GM23338 (cell line): ENCODE measurements around the gene CXCL16. TPM values are rescaled to one million over a fixed set of nuclear protein-coding genes. Genes with fewer than 3 reads are reported as not detected.

Experiments used
- ATAC-seq: fragments of 200-7000 bp; cut with Tn5 transposase; 3 replicates; pipeline ENCODE4 v1.9.1; 2020
- DNase-seq: peaks from one replicate; pipeline ENCODE4 v3.0.0-alpha.2; 2015; ENCODE audit warnings: low spot score
- H2AFZ ChIP-seq: fragments of 200-600 bp; sonication (generic); 2 replicates; pipeline ENCODE4 v1.8.0; 2016; ENCODE audit warnings: antibody characterized with exemption, mild to moderate bottlenecking, moderate library complexity
- H3F3A ChIP-seq: fragments of 200-600 bp; sonication (generic); replicated peaks from 2 replicates; pipeline ENCODE4 v1.8.0; 2017; ENCODE audit warnings: antibody characterized with exemption, mixed run types, low read depth
- H3K27ac ChIP-seq: fragments of 200-600 bp; sonication (generic); 2 replicates; pipeline ENCODE4 v1.6.1; 2016; ENCODE audit warnings: low read depth
- H3K27me3 ChIP-seq: fragments of 200-600 bp; sonication (generic); 2 replicates; pipeline ENCODE4 v1.8.0; 2016; ENCODE audit warnings: mild to moderate bottlenecking, mixed run types, moderate library complexity; ENCODE audit not compliant: insufficient read depth
- H3K36me3 ChIP-seq: fragments of 200-600 bp; sonication (generic); 2 replicates; pipeline ENCODE4 v1.8.0; 2016; ENCODE audit warnings: mild to moderate bottlenecking; ENCODE audit not compliant: insufficient read depth
- H3K4me1 ChIP-seq: fragments of 200-600 bp; sonication (generic); 2 replicates; pipeline ENCODE4 v1.8.0; 2016; ENCODE audit warnings: mild to moderate bottlenecking, moderate library complexity; ENCODE audit not compliant: insufficient read depth
- H3K4me2 ChIP-seq: fragments of 200-600 bp; sonication (generic); 2 replicates; pipeline ENCODE4 v1.7.1; 2017; ENCODE audit warnings: mixed run types
- H3K4me3 ChIP-seq: fragments of 200-600 bp; sonication (generic); 2 replicates; pipeline ENCODE4 v1.6.1; 2016; ENCODE audit warnings: mixed run types
- H3K79me2 ChIP-seq: fragments of 200-600 bp; sonication (generic); replicated peaks from 2 replicates; pipeline ENCODE4 v1.8.0; 2017; ENCODE audit warnings: mild to moderate bottlenecking; ENCODE audit not compliant: insufficient read depth
- H3K9me2 ChIP-seq: fragments of 200-600 bp; sonication (generic); 2 replicates; pipeline ENCODE4 v1.8.0; 2017; ENCODE audit not compliant: insufficient read depth
- H4K20me1 ChIP-seq: fragments of 200-600 bp; sonication (generic); replicated peaks from 2 replicates; pipeline ENCODE4 v1.8.0; 2017; ENCODE audit warnings: mild to moderate bottlenecking; ENCODE audit not compliant: insufficient read depth
- H3K27ac Mint-ChIP-seq: 2 replicates; pipeline ENCODE4 v1.8.0; 2020; ENCODE audit warnings: inconsistent platforms, mild to moderate bottlenecking, moderate library complexity, mixed read lengths
- H3K27me3 Mint-ChIP-seq: 3 replicates; pipeline ENCODE4 v1.8.0; 2022; ENCODE audit warnings: low read depth, mild to moderate bottlenecking, moderate library complexity, mixed read lengths, inconsistent platforms; ENCODE audit not compliant: insufficient read depth, poor library complexity
- H3K36me3 Mint-ChIP-seq: 3 replicates; pipeline ENCODE4 v1.8.0; 2021; ENCODE audit warnings: low read depth, mild to moderate bottlenecking, inconsistent platforms, moderate library complexity, mixed read lengths
- H3K4me1 Mint-ChIP-seq: 3 replicates; pipeline ENCODE4 v1.8.0; 2020; ENCODE audit warnings: mild to moderate bottlenecking, inconsistent platforms, mixed read lengths
- H3K4me3 Mint-ChIP-seq: 3 replicates; pipeline ENCODE4 v1.8.0; 2021; ENCODE audit warnings: moderate library complexity, mild to moderate bottlenecking, inconsistent platforms, mixed read lengths
- H3K9me3 Mint-ChIP-seq: 3 replicates; pipeline ENCODE4 v1.8.0; 2020; ENCODE audit warnings: moderate library complexity, mild to moderate bottlenecking, inconsistent platforms, mixed read lengths
- ETS1 ChIP-seq: IDR thresholded peaks from 2 replicates; pipeline ENCODE4 v1.6.1; 2016; ENCODE audit warnings: antibody characterized with exemption
- EZH2 ChIP-seq: fragments of 200-600 bp; sonication (generic); IDR thresholded peaks from one replicate; pipeline ENCODE4 v1.8.0; 2017; ENCODE audit warnings: antibody characterized with exemption, mild to moderate bottlenecking, low read depth; ENCODE audit not compliant: unreplicated experiment
- JUNB ChIP-seq: IDR thresholded peaks from one replicate; pipeline ENCODE4 v1.6.1; 2016; ENCODE audit warnings: antibody characterized with exemption; ENCODE audit not compliant: unreplicated experiment
- POLR2AphosphoS5 ChIP-seq: IDR thresholded peaks from 2 replicates; pipeline ENCODE4 v1.6.1; 2016; ENCODE audit warnings: antibody characterized with exemption, low read depth
- REST ChIP-seq: IDR thresholded peaks from one replicate; pipeline ENCODE4 v1.6.1; 2018; ENCODE audit warnings: antibody characterized with exemption; ENCODE audit not compliant: unreplicated experiment
- ZNF114 ChIP-seq: fragments of 250-450 bp; sonication (Bioruptor Pico); IDR thresholded peaks from 2 replicates; pipeline ENCODE4 v1.5.0; 2020; ENCODE audit warnings: mild to moderate bottlenecking, moderate library complexity
- ZNF462 ChIP-seq: fragments of 250-450 bp; sonication (Bioruptor Pico); IDR thresholded peaks from 2 replicates; pipeline ENCODE4 v1.5.0; 2020; ENCODE audit warnings: mild to moderate bottlenecking, moderate library complexity
- polyA plus RNA-seq: library from polyadenylated mRNA; unstranded; fragments of >200 nt; fragmentation: Nextera tagmentation; extraction: Ambion mirVana; gene quantifications from 2 replicates; pipeline ENCODE4 v1.2.1, GENCODE V29; 2016
- total RNA-seq: library from RNA; depleted of rRNA; stranded (reverse); fragments of >200 nt; shearing (Covaris generic); gene quantifications from 2 replicates; pipeline ENCODE4 v1.2.3, GENCODE V29; 2014
- TF ChIP-seq, protein P1 (sequence below), 2 experiments: fragments of 200-600 bp in 1 of 2; sonication (generic) in 1 of 2; conservative IDR thresholded peaks; 2 replicates each; pipeline versions ENCODE4 v1.5.1 to v1.6.1; 2016 to 2017; ENCODE audit warnings: antibody characterized with exemption in 2 of 2, low read depth in 2 of 2, mild to moderate bottlenecking in 2 of 2, moderate library complexity in 1 of 2

The CXCL16 gene
- total and polyA plus RNA-seq, 2 experiments from 2014 or later = 4.0 to 4.1 TPM

- DNase-seq = peak; percentile 89
- peaks cover 41% of the 10 kb centered on the region for H3K27me3 Mint-ChIP-seq
- Histone ChIP-seq H3F3A (peaks cover 15% of the 10 kb centered on the region; the same call in 1 of the 2 replicates), H3K27ac (peak overlapping the region; percentile 39; the same call in 1 of the 2 replicates), H3K79me2 (no peaks in the 10 kb centered on the region), H2AFZ (peak overlapping the region; percentile 98), H3K4me2 (peak overlapping the region; percentile 99), H3K9me2 (no peaks in the 10 kb centered on the region), H3K27me3 (peaks cover 25% of the 10 kb centered on the region), H3K36me3 (no peaks in the 10 kb centered on the region), H4K20me1 (no peaks in the 10 kb centered on the region), H3K4me3 (peak overlapping the region; percentile 85), H3K4me1 (peaks cover 11% of the 10 kb centered on the region)
- no peak overlapping the region for H3K27ac Mint-ChIP-seq
- TF ChIP-seq ZNF114 (CRISPR knock-in tag) (no peak), REST (no peak), JUNB (no peak), ETS1 (no peak), POLR2AphosphoS5 (peak; percentile 72), EZH2 (no peak), ZNF462 (CRISPR knock-in tag) (no peak)
- TF ChIP-seq, protein P1, sequence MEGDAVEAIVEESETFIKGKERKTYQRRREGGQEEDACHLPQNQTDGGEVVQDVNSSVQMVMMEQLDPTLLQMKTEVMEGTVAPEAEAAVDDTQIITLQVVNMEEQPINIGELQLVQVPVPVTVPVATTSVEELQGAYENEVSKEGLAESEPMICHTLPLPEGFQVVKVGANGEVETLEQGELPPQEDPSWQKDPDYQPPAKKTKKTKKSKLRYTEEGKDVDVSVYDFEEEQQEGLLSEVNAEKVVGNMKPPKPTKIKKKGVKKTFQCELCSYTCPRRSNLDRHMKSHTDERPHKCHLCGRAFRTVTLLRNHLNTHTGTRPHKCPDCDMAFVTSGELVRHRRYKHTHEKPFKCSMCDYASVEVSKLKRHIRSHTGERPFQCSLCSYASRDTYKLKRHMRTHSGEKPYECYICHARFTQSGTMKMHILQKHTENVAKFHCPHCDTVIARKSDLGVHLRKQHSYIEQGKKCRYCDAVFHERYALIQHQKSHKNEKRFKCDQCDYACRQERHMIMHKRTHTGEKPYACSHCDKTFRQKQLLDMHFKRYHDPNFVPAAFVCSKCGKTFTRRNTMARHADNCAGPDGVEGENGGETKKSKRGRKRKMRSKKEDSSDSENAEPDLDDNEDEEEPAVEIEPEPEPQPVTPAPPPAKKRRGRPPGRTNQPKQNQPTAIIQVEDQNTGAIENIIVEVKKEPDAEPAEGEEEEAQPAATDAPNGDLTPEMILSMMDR (conservative IDR thresholded peaks at IDR 0.05; ENCODE audit: low read depth in 2 of 2) = peak; percentile 16 to 48; a peak in 2 of 4 replicates
- ATAC-seq = peak; percentile 93
- peak overlapping the region; percentile 83 for H3K4me3 Mint-ChIP-seq
- H3K4me1 Mint-ChIP-seq = peaks cover 24% of the 10 kb centered on the region; the same call in 2 of the 3 replicates
- no peaks in the 10 kb centered on the region; the same call in 2 of the 3 replicates for H3K9me3 Mint-ChIP-seq
- no peaks in the 10 kb centered on the region; the same call in 2 of the 3 replicates for H3K36me3 Mint-ChIP-seq
Observed at GRCh38 chr17:4744999-4745969, 5.6 kb upstream of the CXCL16 start.
